ENCODE measurements around the gene DCTN1.

The DCTN1 gene

GRCh38 chr2:74413001-74413698, 33.0 kb upstream of the DCTN1 start:
- no peak overlapping the region for H3K4me3 ChIP-seq (ENCODE audit: low read depth, low read length)
- no peaks in the 10 kb centered on the region for H3K36me3 ChIP-seq (ENCODE audit: control insufficient read depth, insufficient read depth, low read length)
- H3K27me3 ChIP-seq (ENCODE audit: control insufficient read depth, insufficient read depth, low read length): 0 out of 2 replicates have a peak, but pooled peaks cover 5% of the 10 kb centered on the region
- H3K9me3 ChIP-seq (ENCODE audit: control insufficient read depth, insufficient read depth, low read length): no peaks in the 10 kb centered on the region
- no peaks in the 10 kb centered on the region; the same call in 1 of the 2 replicates for H3K4me1 ChIP-seq (ENCODE audit: control insufficient read depth, insufficient read depth, low read length)
- H3K9ac ChIP-seq (ENCODE audit: low read depth, low read length): no peak overlapping the region
- no peak overlapping the region for H3K27ac ChIP-seq (ENCODE audit: low read depth, low read length)

- H3K4me1 ChIP-seq (ENCODE audit: control insufficient read depth, insufficient read depth, low read length): no peaks in the 10 kb centered on the region
- no peaks in the 10 kb centered on the region for H3K36me3 ChIP-seq (ENCODE audit: control insufficient read depth, insufficient read depth, low read length)
- no peak overlapping the region for H3K9ac ChIP-seq (ENCODE audit: low read depth, low read length)
- no peak overlapping the region for H3K4me3 ChIP-seq (ENCODE audit: low read depth, low read length)
- no peak overlapping the region for H3K27ac ChIP-seq (ENCODE audit: low read depth, low read length)
- no peaks in the 10 kb centered on the region for H3K27me3 ChIP-seq (ENCODE audit: control insufficient read depth, insufficient read depth, low read length)
- H3K9me3 ChIP-seq (ENCODE audit: control insufficient read depth, insufficient read depth, low read length): no peaks in the 10 kb centered on the region
These were observed 27.6 kb upstream of the DCTN1 start for GRCh38 chr2:74407682-74408081.

GRCh38 chr2:74406035-74406434, 25.9 kb upstream of the DCTN1 start:
- H3K27me3 ChIP-seq (ENCODE audit: control insufficient read depth, insufficient read depth, low read length): no peaks in the 10 kb centered on the region
- no peak overlapping the region for H3K27ac ChIP-seq (ENCODE audit: low read depth, low read length)
- H3K9me3 ChIP-seq (ENCODE audit: control insufficient read depth, insufficient read depth, low read length): no peaks in the 10 kb centered on the region
- no peaks in the 10 kb centered on the region for H3K4me1 ChIP-seq (ENCODE audit: control insufficient read depth, insufficient read depth, low read length)
- H3K4me3 ChIP-seq (ENCODE audit: low read depth, low read length): no peak overlapping the region
- H3K9ac ChIP-seq (ENCODE audit: low read depth, low read length): no peak overlapping the region
- no peaks in the 10 kb centered on the region for H3K36me3 ChIP-seq (ENCODE audit: control insufficient read depth, insufficient read depth, low read length)

- H3K9me3 ChIP-seq (ENCODE audit: control insufficient read depth, insufficient read depth, low read length): no peaks in the 10 kb centered on the region
- no peaks in the 10 kb centered on the region for H3K27me3 ChIP-seq (ENCODE audit: control insufficient read depth, insufficient read depth, low read length)
- no peaks in the 10 kb centered on the region for H3K36me3 ChIP-seq (ENCODE audit: control insufficient read depth, insufficient read depth, low read length)
- H3K9ac ChIP-seq (ENCODE audit: low read depth, low read length): no peak overlapping the region
- H3K4me1 ChIP-seq (ENCODE audit: control insufficient read depth, insufficient read depth, low read length): no peaks in the 10 kb centered on the region
- H3K27ac ChIP-seq (ENCODE audit: low read depth, low read length): no peak overlapping the region
- H3K4me3 ChIP-seq (ENCODE audit: low read depth, low read length): no peak overlapping the region
These were observed 21.8 kb upstream of the DCTN1 start for GRCh38 chr2:74401891-74402290.

GRCh38 chr2:74399785-74400184, 19.7 kb upstream of the DCTN1 start:
- H3K27ac ChIP-seq (ENCODE audit: low read depth, low read length): no peak overlapping the region
- no peak overlapping the region for H3K9ac ChIP-seq (ENCODE audit: low read depth, low read length)
- H3K4me1 ChIP-seq (ENCODE audit: control insufficient read depth, insufficient read depth, low read length): no peaks in the 10 kb centered on the region
- no peaks in the 10 kb centered on the region for H3K36me3 ChIP-seq (ENCODE audit: control insufficient read depth, insufficient read depth, low read length)
- H3K27me3 ChIP-seq (ENCODE audit: control insufficient read depth, insufficient read depth, low read length): no peaks in the 10 kb centered on the region
- no peaks in the 10 kb centered on the region for H3K9me3 ChIP-seq (ENCODE audit: control insufficient read depth, insufficient read depth, low read length)
- no peak overlapping the region for H3K4me3 ChIP-seq (ENCODE audit: low read depth, low read length)

GRCh38 chr2:74396149-74396548, 16.0 kb upstream of the DCTN1 start:
- Histone ChIP-seq H3K27ac (ENCODE audit: low read depth, low read length) (no peak overlapping the region), H3K4me3 (ENCODE audit: low read depth, low read length) (no peak overlapping the region), H3K27me3 (ENCODE audit: control insufficient read depth, insufficient read depth, low read length) (no peaks in the 10 kb centered on the region), H3K9ac (ENCODE audit: low read depth, low read length) (no peak overlapping the region), H3K9me3 (ENCODE audit: control insufficient read depth, insufficient read depth, low read length) (no peaks in the 10 kb centered on the region), H3K36me3 (ENCODE audit: control insufficient read depth, insufficient read depth, low read length) (no peaks in the 10 kb centered on the region), H3K4me1 (ENCODE audit: control insufficient read depth, insufficient read depth, low read length) (0 out of 2 replicates have a peak, but pooled peaks cover 3% of the 10 kb centered on the region)

GRCh38 chr2:74393525-74393924, 13.4 kb upstream of the DCTN1 start:
- H3K27me3 ChIP-seq (ENCODE audit: control insufficient read depth, insufficient read depth, low read length): no peaks in the 10 kb centered on the region

GRCh38 chr2:74392449-74392743, 12.3 kb upstream of the DCTN1 start:
- H3K36me3 ChIP-seq (ENCODE audit: control insufficient read depth, insufficient read depth, low read length): no peaks in the 10 kb centered on the region
- H3K27ac ChIP-seq (ENCODE audit: low read depth, low read length): no peak overlapping the region
- H3K4me1 ChIP-seq (ENCODE audit: control insufficient read depth, insufficient read depth, low read length): peaks cover 10% of the 10 kb centered on the region; the same call in 1 of the 2 replicates
- H3K4me3 ChIP-seq (ENCODE audit: low read depth, low read length): peak overlapping the region; percentile 100; the same call in 1 of the 2 replicates
- H3K9me3 ChIP-seq (ENCODE audit: control insufficient read depth, insufficient read depth, low read length): no peaks in the 10 kb centered on the region
- H3K27me3 ChIP-seq (ENCODE audit: control insufficient read depth, insufficient read depth, low read length): no peaks in the 10 kb centered on the region
- 0 out of 2 replicates have a peak overlapping the region, but pooled peaks have one; percentile 87 for H3K9ac ChIP-seq (ENCODE audit: low read depth, low read length)

More at GRCh38 chr2:74393525-74393924, 13.4 kb upstream of the DCTN1 start:
- no peaks in the 10 kb centered on the region for H3K36me3 ChIP-seq (ENCODE audit: control insufficient read depth, insufficient read depth, low read length)
- H3K4me3 ChIP-seq (ENCODE audit: low read depth, low read length): no peak overlapping the region
- H3K4me1 ChIP-seq (ENCODE audit: control insufficient read depth, insufficient read depth, low read length): peaks cover 10% of the 10 kb centered on the region; the same call in 1 of the 2 replicates
- H3K9me3 ChIP-seq (ENCODE audit: control insufficient read depth, insufficient read depth, low read length): no peaks in the 10 kb centered on the region
- H3K27ac ChIP-seq (ENCODE audit: low read depth, low read length): no peak overlapping the region
- no peak overlapping the region for H3K9ac ChIP-seq (ENCODE audit: low read depth, low read length)

- Histone ChIP-seq H3K27me3 (ENCODE audit: control insufficient read depth, insufficient read depth, low read length) (no peaks in the 10 kb centered on the region), H3K27ac (ENCODE audit: low read depth, low read length) (peak overlapping the region; percentile 92), H3K9me3 (ENCODE audit: control insufficient read depth, insufficient read depth, low read length) (no peaks in the 10 kb centered on the region), H3K4me3 (ENCODE audit: low read depth, low read length) (peak overlapping the region; percentile 100), H3K9ac (ENCODE audit: low read depth, low read length) (peak overlapping the region; percentile 87), H3K4me1 (ENCODE audit: control insufficient read depth, insufficient read depth, low read length) (peaks cover 10% of the 10 kb centered on the region; the same call in 1 of the 2 replicates), H3K36me3 (ENCODE audit: control insufficient read depth, insufficient read depth, low read length) (no peaks in the 10 kb centered on the region)
These were observed 11.7 kb upstream of the DCTN1 start for GRCh38 chr2:74391580-74392448.

- peak overlapping the region; percentile 100 for H3K4me3 ChIP-seq (ENCODE audit: low read depth, low read length)
- no peaks in the 10 kb centered on the region for H3K27me3 ChIP-seq (ENCODE audit: control insufficient read depth, insufficient read depth, low read length)
- peaks cover 10% of the 10 kb centered on the region; the same call in 1 of the 2 replicates for H3K4me1 ChIP-seq (ENCODE audit: control insufficient read depth, insufficient read depth, low read length)
- no peaks in the 10 kb centered on the region for H3K9me3 ChIP-seq (ENCODE audit: control insufficient read depth, insufficient read depth, low read length)
- 0 out of 2 replicates have a peak, but pooled peaks cover under 1% of the 10 kb centered on the region for H3K36me3 ChIP-seq (ENCODE audit: control insufficient read depth, insufficient read depth, low read length)
- H3K27ac ChIP-seq (ENCODE audit: low read depth, low read length): peak overlapping the region; percentile 92
- H3K9ac ChIP-seq (ENCODE audit: low read depth, low read length): peak overlapping the region; percentile 87
These were observed 11.1 kb upstream of the DCTN1 start for GRCh38 chr2:74391209-74391579.

GRCh38 chr2:74390606-74391005, 10.5 kb upstream of the DCTN1 start:
- peaks cover 10% of the 10 kb centered on the region; the same call in 1 of the 2 replicates for H3K4me1 ChIP-seq (ENCODE audit: control insufficient read depth, insufficient read depth, low read length)
- peak overlapping the region; percentile 87 for H3K9ac ChIP-seq (ENCODE audit: low read depth, low read length)
- H3K27ac ChIP-seq (ENCODE audit: low read depth, low read length): no peak overlapping the region
- H3K36me3 ChIP-seq (ENCODE audit: control insufficient read depth, insufficient read depth, low read length): peaks cover 6% of the 10 kb centered on the region; the same call in 1 of the 2 replicates
- H3K4me3 ChIP-seq (ENCODE audit: low read depth, low read length): peak overlapping the region; percentile 100
- H3K9me3 ChIP-seq (ENCODE audit: control insufficient read depth, insufficient read depth, low read length): no peaks in the 10 kb centered on the region
- no peaks in the 10 kb centered on the region for H3K27me3 ChIP-seq (ENCODE audit: control insufficient read depth, insufficient read depth, low read length)
